Measurements from ENCODE around the gene SLC35A2.

GRCh38 chrX:48920718-48921104 lies 9.3 kb upstream of the SLC35A2 start:
- TF ChIP-seq CTCF (IDR thresholded peaks at IDR 0.05; ENCODE audit: low read depth, low read length) (no peak), MAX (IDR thresholded peaks at IDR 0.05; ENCODE audit: low read depth, low read length) (no peak)

All from NB4 (cell line).